GM21515 (cell line): ENCODE measurements around the gene IGSF10.
A peak's percentile ranks its signal among the peaks of the same experiment; 100 is the strongest.

Experiments
- ATAC-seq: cut with Tn5 transposase; IDR thresholded peaks from one replicate; pipeline ENCODE4 v1.9.1; 2021; ENCODE audit not compliant: unreplicated experiment

The IGSF10 gene

GRCh38 chr3:151467069-151467468, 6.2 kb upstream of the IGSF10 start:
- ATAC-seq: no peak

GRCh38 chr3:151462991-151463390, 2.1 kb upstream of the IGSF10 start:
- no peak for ATAC-seq

- no peak for ATAC-seq
Observed at GRCh38 chr3:151462278-151462780, 1.5 kb upstream of the IGSF10 start.

- ATAC-seq: no peak
Observed at GRCh38 chr3:151460228-151460627, 633 bp downstream of the IGSF10 start.

- no peak for ATAC-seq
Observed at GRCh38 chr3:151459358-151459757, 1.5 kb downstream of the IGSF10 start.

- no peak for ATAC-seq
Observed at GRCh38 chr3:151456065-151456464, 4.8 kb downstream of the IGSF10 start.

- no peak for ATAC-seq
Observed at GRCh38 chr3:151452841-151453240, 8.0 kb downstream of the IGSF10 start.

- ATAC-seq: no peak
Observed at GRCh38 chr3:151452368-151452767, 8.5 kb downstream of the IGSF10 start.

GRCh38 chr3:151446002-151446340, 14.9 kb downstream of the IGSF10 start:
- ATAC-seq: no peak

GRCh38 chr3:151445273-151446001, 15.4 kb downstream of the IGSF10 start:
- no peak for ATAC-seq

GRCh38 chr3:151443583-151443982, 17.3 kb downstream of the IGSF10 start:
- ATAC-seq: no peak

- no peak for ATAC-seq
Observed at GRCh38 chr3:151440940-151441339, 19.9 kb downstream of the IGSF10 start.

GRCh38 chr3:151439652-151440125, 21.2 kb downstream of the IGSF10 start:
- peak; percentile 83 for ATAC-seq

- ATAC-seq: no peak
Observed at GRCh38 chr3:151437906-151438305, 23.0 kb downstream of the IGSF10 start.

- no peak for ATAC-seq
Observed at GRCh38 chr3:151436675-151437446, 24.0 kb downstream of the IGSF10 start.

GRCh38 chr3:151434151-151434890, 26.5 kb downstream of the IGSF10 start:
- ATAC-seq: no peak

GRCh38 chr3:151432616-151433372, 28.1 kb downstream of the IGSF10 start:
- ATAC-seq: no peak

- ATAC-seq: no peak
Observed at GRCh38 chr3:151431940-151432339, 28.9 kb downstream of the IGSF10 start.

GRCh38 chr3:151430821-151431484, 29.9 kb downstream of the IGSF10 start:
- no peak for ATAC-seq

- no peak for ATAC-seq
Observed at GRCh38 chr3:151428386-151428785, 32.5 kb downstream of the IGSF10 start.
